Esophagus (tissue), 2 donors: ENCODE data around the gene VPREB1. TPM values are rescaled to one million over a fixed set of nuclear protein-coding genes. Genes with fewer than 3 reads are reported as not detected.
"Not testable (repeated sequence)": the region's sequence is repeated elsewhere in the genome, so short reads cannot be mapped to it uniquely, and the experiment has no call there.

Experiments used
- H3K27ac ChIP-seq, 2 donors: one replicate each; pipeline ENCODE4 v1.5.1; 2013; ENCODE audit warnings: low read depth in 2 of 2, mild to moderate bottlenecking in 2 of 2, inconsistent platforms in 1 of 2, low read length in 1 of 2, moderate library complexity in 1 of 2
- H3K27me3 ChIP-seq, 2 donors: one replicate each; pipeline ENCODE4 v1.6.1; 2013; ENCODE audit warnings: low read length in 2 of 2, control low read depth in 1 of 2, mild to moderate bottlenecking in 1 of 2; ENCODE audit not compliant: insufficient read depth in 2 of 2, control insufficient read depth in 1 of 2
- H3K36me3 ChIP-seq, 2 donors: one replicate each; pipeline ENCODE4 v1.6.1; 2013; ENCODE audit warnings: low read length in 1 of 2; ENCODE audit not compliant: control insufficient read depth in 2 of 2, insufficient read depth in 2 of 2
- H3K4me1 ChIP-seq, 2 donors: one replicate each; pipeline ENCODE4 v1.6.1; 2013; ENCODE audit warnings: low read length in 1 of 2; ENCODE audit not compliant: control insufficient read depth in 2 of 2, insufficient read depth in 2 of 2
- H3K4me3 ChIP-seq, 2 donors: one replicate each; pipeline ENCODE4 v1.5.1; 2013; ENCODE audit warnings: low read length in 2 of 2, mild to moderate bottlenecking in 2 of 2, low read depth in 1 of 2, moderate library complexity in 1 of 2
- H3K9me3 ChIP-seq, 2 donors: one replicate each; pipeline ENCODE4 v1.6.1; 2013; ENCODE audit warnings: mild to moderate bottlenecking in 2 of 2, low read depth in 1 of 2, low read length in 1 of 2, moderate library complexity in 1 of 2; ENCODE audit not compliant: control insufficient read depth in 2 of 2, insufficient read depth in 1 of 2
- WGBS, 2 donors: extraction: QIAGEN DNeasy Blood & Tissue Kit; methylation state at CpG; one replicate each; pipeline ENCODE4 v1.1.7; 2013; 5-methylcytosine and 5-hydroxymethylcytosine counted together
- polyA plus RNA-seq, 2 donors: library from polyadenylated mRNA; stranded (reverse); fragments of 200-250 nt; gene quantifications; one replicate each; pipeline ENCODE4 v1.2.3, GENCODE V29; 2013
- donor health status: healthy with polysubstance abuse.
- donor health status: Bipolar disorder and iron deficiency.

The VPREB1 gene
- polyA plus RNA-seq, 2 donors = not detected

GRCh38 chr22:22260586-22260985, 16.0 kb downstream of the VPREB1 start:
- not testable (repeated sequence) for H3K9me3 ChIP-seq, H3K27ac ChIP-seq, H3K36me3 ChIP-seq, H3K27me3 ChIP-seq, H3K4me3 ChIP-seq, H3K4me1 ChIP-seq
- WGBS, 2 donors = 82% methylated on average over 4 of the region's 4 CpGs

GRCh38 chr22:22262332-22263074, 17.9 kb downstream of the VPREB1 start:
- not testable (repeated sequence) for H3K27ac ChIP-seq, H3K27me3 ChIP-seq, H3K36me3 ChIP-seq, H3K4me3 ChIP-seq, H3K9me3 ChIP-seq, H3K4me1 ChIP-seq
- 27 to 29% methylated on average over 3 of the region's 3 CpGs for WGBS, 2 donors

GRCh38 chr22:22263823-22264222, 19.2 kb downstream of the VPREB1 start:
- not testable (repeated sequence) for H3K4me1 ChIP-seq, H3K27ac ChIP-seq, H3K27me3 ChIP-seq, H3K9me3 ChIP-seq, H3K36me3 ChIP-seq, H3K4me3 ChIP-seq
- WGBS, 2 donors = 56 to 87% methylated on average over 3 of the region's 3 CpGs

- not testable (repeated sequence) for H3K27me3 ChIP-seq, H3K27ac ChIP-seq, H3K4me3 ChIP-seq, H3K36me3 ChIP-seq, H3K9me3 ChIP-seq, H3K4me1 ChIP-seq
- 82 to 84% methylated on average over 7 of the region's 7 CpGs for WGBS, 2 donors
Measured at GRCh38 chr22:22270036-22270676, 25.6 kb downstream of the VPREB1 start.

GRCh38 chr22:22277423-22277822, 32.8 kb downstream of the VPREB1 start:
- H3K27ac ChIP-seq = not testable (repeated sequence)

GRCh38 chr22:22284962-22285756, 40.6 kb downstream of the VPREB1 start:
- H3K27ac ChIP-seq, H3K9me3 ChIP-seq, H3K27me3 ChIP-seq: not testable (repeated sequence)

More at GRCh38 chr22:22277423-22277822, 32.8 kb downstream of the VPREB1 start:
- H3K4me3 ChIP-seq, H3K27me3 ChIP-seq, H3K9me3 ChIP-seq, H3K4me1 ChIP-seq, H3K36me3 ChIP-seq: not testable (repeated sequence)
- WGBS, 2 donors = 77 to 95% methylated on average over 2 to 3 of the region's 4 CpGs

GRCh38 chr22:22286390-22287105, 42.0 kb downstream of the VPREB1 start:
- H3K27me3 ChIP-seq, H3K4me1 ChIP-seq, H3K36me3 ChIP-seq, H3K27ac ChIP-seq, H3K4me3 ChIP-seq, H3K9me3 ChIP-seq: not testable (repeated sequence)
- WGBS, 2 donors = 85 to 100% methylated on average over 1 of the region's 1 CpG

More at GRCh38 chr22:22284962-22285756, 40.6 kb downstream of the VPREB1 start:
- H3K4me3 ChIP-seq, H3K4me1 ChIP-seq, H3K36me3 ChIP-seq: not testable (repeated sequence)

- not testable (repeated sequence) for H3K27me3 ChIP-seq, H3K4me1 ChIP-seq, H3K4me3 ChIP-seq, H3K36me3 ChIP-seq, H3K27ac ChIP-seq, H3K9me3 ChIP-seq
- 96 to 97% methylated on average over 5 of the region's 5 CpGs for WGBS, 2 donors
Measured at GRCh38 chr22:22287106-22287626, 42.6 kb downstream of the VPREB1 start.

GRCh38 chr22:22289666-22290065, 45.1 kb downstream of the VPREB1 start:
- H3K36me3 ChIP-seq, H3K27ac ChIP-seq, H3K4me3 ChIP-seq, H3K9me3 ChIP-seq, H3K27me3 ChIP-seq, H3K4me1 ChIP-seq: not testable (repeated sequence)
- 95 to 97% methylated on average over 6 to 8 of the region's 8 CpGs for WGBS, 2 donors
